ENCODE measurements around the gene GTF2IRD2.
A peak's percentile ranks its signal among the peaks of the same experiment; 100 is the strongest.
"Not testable (repeated sequence)": the region's sequence is repeated elsewhere in the genome, so short reads cannot be mapped to it uniquely, and the experiment has no call there.

GTF2IRD2 gene

GRCh38 chr7:74850833-74851721, at the start of gene GTF2IRD2:
Gene GTF2IRD2, minus strand, starts transcription at chr7:74851605. Its CDS starts 15,227 bp downstream, at chr7:74836378.
- DNase-seq: not testable (repeated sequence)

- peak; percentile 87 for DNase-seq
Observed at GRCh38 chr7:74890158-74891123, 39.0 kb upstream of the GTF2IRD2 start.

GRCh38 chr7:74889518-74890129, 38.2 kb upstream of the GTF2IRD2 start:
- not testable (repeated sequence) for DNase-seq

- DNase-seq: not testable (repeated sequence)
Observed at GRCh38 chr7:74885295-74885694, 33.9 kb upstream of the GTF2IRD2 start.

- DNase-seq: not testable (repeated sequence)
Observed at GRCh38 chr7:74882110-74882509, 30.7 kb upstream of the GTF2IRD2 start.

- DNase-seq: peak; percentile 9
Observed at GRCh38 chr7:74874748-74875512, 23.5 kb upstream of the GTF2IRD2 start.

- DNase-seq: not testable (repeated sequence)
Observed at GRCh38 chr7:74874104-74874747, 22.8 kb upstream of the GTF2IRD2 start.

- DNase-seq: not testable (repeated sequence)
Observed at GRCh38 chr7:74872542-74872941, 21.1 kb upstream of the GTF2IRD2 start.

GRCh38 chr7:74865777-74866176, 14.4 kb upstream of the GTF2IRD2 start:
- DNase-seq: not testable (repeated sequence)

- DNase-seq: not testable (repeated sequence)
Observed at GRCh38 chr7:74849853-74850252, 1.6 kb downstream of the GTF2IRD2 start.

GRCh38 chr7:74830411-74830810, 21.0 kb downstream of the GTF2IRD2 start:
- not testable (repeated sequence) for DNase-seq

- not testable (repeated sequence) for DNase-seq
Observed at GRCh38 chr7:74829959-74830358, 21.4 kb downstream of the GTF2IRD2 start.

- DNase-seq: not testable (repeated sequence)
Observed at GRCh38 chr7:74821259-74821658, 30.1 kb downstream of the GTF2IRD2 start.

GRCh38 chr7:74820146-74820805, 31.1 kb downstream of the GTF2IRD2 start:
- not testable (repeated sequence) for DNase-seq

- DNase-seq: not testable (repeated sequence)
Observed at GRCh38 chr7:74815882-74816281, 35.5 kb downstream of the GTF2IRD2 start.

- DNase-seq: not testable (repeated sequence)
Observed at GRCh38 chr7:74798644-74799043, 52.8 kb downstream of the GTF2IRD2 start.

GRCh38 chr7:74797848-74798622, 53.4 kb downstream of the GTF2IRD2 start:
- DNase-seq: not testable (repeated sequence)

- not testable (repeated sequence) for DNase-seq
Observed at GRCh38 chr7:74789200-74789736, 62.1 kb downstream of the GTF2IRD2 start.

GRCh38 chr7:74788369-74789150, 62.8 kb downstream of the GTF2IRD2 start:
- DNase-seq: peak; percentile 94

Measured in eye (tissue), 1 donor.